ENCODE data around the gene CALCB.

CALCB gene

DNA sequence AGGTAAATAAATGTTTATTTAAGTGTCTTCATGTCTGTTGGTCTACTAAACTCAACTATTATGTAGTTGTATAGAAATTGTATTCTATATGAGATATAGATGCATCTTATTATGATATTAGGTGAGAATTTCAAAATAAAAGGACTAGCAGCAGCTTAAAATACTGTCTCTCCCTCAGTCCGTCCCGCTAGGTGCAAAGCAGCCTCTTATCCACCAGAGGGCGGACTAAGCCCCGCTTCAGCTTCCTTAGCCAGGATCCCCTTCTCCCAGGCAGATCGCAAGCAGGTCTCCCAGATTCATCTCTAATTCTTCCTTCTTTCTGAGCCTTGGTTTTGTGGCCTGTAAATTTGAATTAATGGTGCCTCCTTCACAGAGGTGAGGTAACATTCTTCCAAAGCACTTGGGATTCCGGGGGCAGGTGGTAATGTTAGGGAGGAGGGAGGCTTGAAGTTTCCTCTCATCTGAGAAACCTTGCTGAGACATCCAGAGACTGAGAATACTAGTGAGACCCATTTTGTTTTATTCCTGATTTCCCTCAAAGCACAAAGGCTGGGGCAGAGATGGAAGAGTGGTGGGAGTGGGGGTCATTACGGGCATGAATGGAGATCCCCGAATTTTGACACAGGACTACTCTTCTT, 27.8 kb downstream of the CALCB start:
- Histone ChIP-seq H3K4me2 (ENCODE audit: low read length) (no peak overlapping the region), H3K4ac (ENCODE audit: low read depth, low read length) (no peak overlapping the region), H3K36me3 (ENCODE audit: control insufficient read depth in 1 of 2, insufficient read depth in 2 of 2, low read length in 2 of 2) (no peaks in the 10 kb centered on the region), H2BK5ac (ENCODE audit: low read depth, low read length, poor library complexity) (no peak overlapping the region), H2BK12ac (ENCODE audit: low read length) (no peak overlapping the region), H4K8ac (ENCODE audit: low read depth, low read length) (no peak overlapping the region), H3K18ac (ENCODE audit: low read length) (no peak overlapping the region), H4K12ac (ENCODE audit: low read depth, low read length) (no peak overlapping the region), H3K9ac (ENCODE audit: low read length) (no peak overlapping the region), H3K23ac (ENCODE audit: low read length) (no peak overlapping the region), H3K27ac (ENCODE audit: low read depth, low read length) (no peak overlapping the region), H3K79me2 (ENCODE audit: control insufficient read depth, insufficient read depth, low read length, poor library complexity) (no peaks in the 10 kb centered on the region), H2AFZ (ENCODE audit: insufficient read depth, low read length, poor library complexity) (no peak overlapping the region), H3K14ac (ENCODE audit: low read length) (no peak overlapping the region), H3K4me3 (ENCODE audit: low read depth, low read length) (no peak overlapping the region), H3K27me3 (ENCODE audit: insufficient read depth, low read length) (no peaks in the 10 kb centered on the region), H2BK120ac (ENCODE audit: insufficient read depth, low read length, poor library complexity) (no peak overlapping the region), H4K91ac (ENCODE audit: low read depth, low read length) (no peak overlapping the region), H3K79me1 (ENCODE audit: low read length) (no peaks in the 10 kb centered on the region), H2AK5ac (ENCODE audit: low read length) (no peak overlapping the region), H3K9me3 (ENCODE audit: insufficient read depth, low read depth, low read length) (peaks cover under 1% of the 10 kb centered on the region), H3K4me1 (ENCODE audit: control insufficient read depth in 1 of 2, insufficient read depth in 2 of 2, low read length in 2 of 2) (no peaks in the 10 kb centered on the region)
- no CpG with 5 or more reads among the region's 8 CpGs for WGBS (ENCODE audit: extremely low coverage, insufficient coverage, insufficient read length)
- peak; percentile 51 to 83 for DNase-seq

DNA sequence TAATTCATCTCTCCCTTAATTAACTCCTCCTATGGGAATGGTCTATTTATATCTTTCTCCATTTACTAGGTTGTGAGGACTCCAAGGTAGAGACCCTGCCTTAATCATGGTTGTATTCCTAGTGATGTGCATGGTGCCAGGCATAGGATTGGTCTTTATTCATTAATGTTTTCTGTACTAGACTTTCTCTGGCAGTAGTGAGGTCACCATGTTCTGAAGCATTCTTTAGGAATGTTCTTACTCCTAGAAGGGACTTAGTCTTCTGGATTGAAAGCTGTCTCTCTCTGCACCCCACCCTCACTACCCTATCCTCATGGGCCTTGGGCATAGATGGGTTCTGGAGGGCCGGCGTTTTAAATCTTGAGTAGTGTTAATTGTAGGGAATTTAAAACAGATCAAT, 30.8 kb downstream of the CALCB start:
- Histone ChIP-seq H3K27ac (ENCODE audit: low read depth, low read length) (no peak overlapping the region), H2BK5ac (ENCODE audit: low read depth, low read length, poor library complexity) (no peak overlapping the region), H3K14ac (ENCODE audit: low read length) (no peak overlapping the region), H3K4ac (ENCODE audit: low read depth, low read length) (no peak overlapping the region), H3K4me1 (ENCODE audit: control insufficient read depth in 1 of 2, insufficient read depth in 2 of 2, low read length in 2 of 2) (no peaks in the 10 kb centered on the region), H4K12ac (ENCODE audit: low read depth, low read length) (no peak overlapping the region), H3K9me3 (ENCODE audit: insufficient read depth, low read depth, low read length) (no peaks in the 10 kb centered on the region), H4K8ac (ENCODE audit: low read depth, low read length) (no peak overlapping the region), H3K23ac (ENCODE audit: low read length) (no peak overlapping the region), H2AFZ (ENCODE audit: insufficient read depth, low read length, poor library complexity) (no peak overlapping the region), H3K9ac (ENCODE audit: low read length) (no peak overlapping the region), H2BK12ac (ENCODE audit: low read length) (no peak overlapping the region), H3K4me2 (ENCODE audit: low read length) (no peak overlapping the region), H2AK5ac (ENCODE audit: low read length) (no peak overlapping the region), H3K36me3 (ENCODE audit: control insufficient read depth in 1 of 2, insufficient read depth in 2 of 2, low read length in 2 of 2) (no peaks in the 10 kb centered on the region), H3K79me2 (ENCODE audit: control insufficient read depth, insufficient read depth, low read length, poor library complexity) (no peaks in the 10 kb centered on the region), H3K18ac (ENCODE audit: low read length) (no peak overlapping the region), H3K79me1 (ENCODE audit: low read length) (no peaks in the 10 kb centered on the region), H3K27me3 (ENCODE audit: insufficient read depth, low read length) (no peaks in the 10 kb centered on the region), H3K4me3 (ENCODE audit: low read depth, low read length) (no peak overlapping the region), H2BK120ac (ENCODE audit: insufficient read depth, low read length, poor library complexity) (no peak overlapping the region), H4K91ac (ENCODE audit: low read depth, low read length) (no peak overlapping the region)
- DNase-seq, result no peak
- no CpG with 5 or more reads among the region's 2 CpGs for whole genome bisulfite sequencing (ENCODE audit: extremely low coverage, insufficient coverage, insufficient read length)

DNA sequence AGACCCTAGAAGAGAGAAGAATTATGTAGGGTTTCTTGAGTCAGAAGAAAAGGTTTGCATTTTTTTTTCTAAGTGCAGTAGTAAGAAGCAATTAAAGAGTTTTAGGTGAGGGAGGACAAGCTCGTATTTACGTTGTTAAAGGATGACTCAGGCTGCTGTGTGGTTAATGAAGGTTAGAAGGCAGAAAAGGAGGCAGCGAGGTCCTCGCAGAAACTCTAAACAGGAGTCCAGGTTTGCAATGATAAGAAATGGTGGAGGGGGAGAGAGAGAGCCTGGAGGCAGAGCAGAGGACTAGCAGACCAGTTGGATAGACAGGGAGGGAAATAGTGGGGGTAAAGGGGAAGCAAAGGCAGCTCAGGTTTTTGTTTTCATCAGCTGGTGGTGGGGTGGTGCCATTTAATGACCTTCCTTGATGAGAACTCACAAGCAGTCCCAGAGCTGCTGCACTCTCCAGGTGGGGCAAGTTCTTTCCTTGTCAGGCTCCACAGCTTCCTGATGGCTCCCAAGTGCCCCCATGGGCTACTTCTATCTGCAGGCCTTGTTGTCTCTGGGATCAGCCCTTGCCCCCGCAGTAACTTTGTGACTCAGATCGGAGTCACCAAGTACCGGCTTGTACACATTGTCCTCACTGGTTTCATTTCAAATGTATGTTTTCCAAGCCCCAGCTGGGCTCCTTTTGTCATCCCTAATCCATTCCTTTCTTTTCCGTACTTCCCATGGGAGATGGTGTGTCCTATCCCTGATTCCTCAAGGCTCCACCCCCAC, 33.0 kb downstream of the CALCB start:
- no peak overlapping the region for H3K14ac ChIP-seq (ENCODE audit: low read length)
- no peak overlapping the region for H2BK12ac ChIP-seq (ENCODE audit: low read length)
- H3K18ac ChIP-seq (ENCODE audit: low read length), result no peak overlapping the region
- no peak overlapping the region for H3K23ac ChIP-seq (ENCODE audit: low read length)
- H3K79me2 ChIP-seq (ENCODE audit: control insufficient read depth, insufficient read depth, low read length, poor library complexity), result no peaks in the 10 kb centered on the region
- H3K79me1 ChIP-seq (ENCODE audit: low read length), result no peaks in the 10 kb centered on the region
- H4K91ac ChIP-seq (ENCODE audit: low read depth, low read length), result no peak overlapping the region
- no peaks in the 10 kb centered on the region for H3K4me1 ChIP-seq (ENCODE audit: control insufficient read depth in 1 of 2, insufficient read depth in 2 of 2, low read length in 2 of 2)
- H3K36me3 ChIP-seq (ENCODE audit: control insufficient read depth in 1 of 2, insufficient read depth in 2 of 2, low read length in 2 of 2), result no peaks in the 10 kb centered on the region
- H3K9me3 ChIP-seq (ENCODE audit: insufficient read depth, low read depth, low read length), result no peaks in the 10 kb centered on the region
- H3K4me2 ChIP-seq (ENCODE audit: low read length), result no peak overlapping the region
- H2AFZ ChIP-seq (ENCODE audit: insufficient read depth, low read length, poor library complexity), result no peak overlapping the region
- H3K4ac ChIP-seq (ENCODE audit: low read depth, low read length), result no peak overlapping the region
- H2BK120ac ChIP-seq (ENCODE audit: insufficient read depth, low read length, poor library complexity), result no peak overlapping the region
- no CpG with 5 or more reads among the region's 8 CpGs for WGBS (ENCODE audit: extremely low coverage, insufficient coverage, insufficient read length)
- H3K27ac ChIP-seq (ENCODE audit: low read depth, low read length), result no peak overlapping the region
- H4K8ac ChIP-seq (ENCODE audit: low read depth, low read length), result no peak overlapping the region
- no peaks in the 10 kb centered on the region for H3K27me3 ChIP-seq (ENCODE audit: insufficient read depth, low read length)
- H2AK5ac ChIP-seq (ENCODE audit: low read length), result no peak overlapping the region
- no peak overlapping the region for H4K12ac ChIP-seq (ENCODE audit: low read depth, low read length)
- H3K4me3 ChIP-seq (ENCODE audit: low read depth, low read length), result no peak overlapping the region
- H3K9ac ChIP-seq (ENCODE audit: low read length), result no peak overlapping the region
- DNase-seq, result peak in 1 of 2 donors; percentile 49
- H2BK5ac ChIP-seq (ENCODE audit: low read depth, low read length, poor library complexity), result no peak overlapping the region

DNA sequence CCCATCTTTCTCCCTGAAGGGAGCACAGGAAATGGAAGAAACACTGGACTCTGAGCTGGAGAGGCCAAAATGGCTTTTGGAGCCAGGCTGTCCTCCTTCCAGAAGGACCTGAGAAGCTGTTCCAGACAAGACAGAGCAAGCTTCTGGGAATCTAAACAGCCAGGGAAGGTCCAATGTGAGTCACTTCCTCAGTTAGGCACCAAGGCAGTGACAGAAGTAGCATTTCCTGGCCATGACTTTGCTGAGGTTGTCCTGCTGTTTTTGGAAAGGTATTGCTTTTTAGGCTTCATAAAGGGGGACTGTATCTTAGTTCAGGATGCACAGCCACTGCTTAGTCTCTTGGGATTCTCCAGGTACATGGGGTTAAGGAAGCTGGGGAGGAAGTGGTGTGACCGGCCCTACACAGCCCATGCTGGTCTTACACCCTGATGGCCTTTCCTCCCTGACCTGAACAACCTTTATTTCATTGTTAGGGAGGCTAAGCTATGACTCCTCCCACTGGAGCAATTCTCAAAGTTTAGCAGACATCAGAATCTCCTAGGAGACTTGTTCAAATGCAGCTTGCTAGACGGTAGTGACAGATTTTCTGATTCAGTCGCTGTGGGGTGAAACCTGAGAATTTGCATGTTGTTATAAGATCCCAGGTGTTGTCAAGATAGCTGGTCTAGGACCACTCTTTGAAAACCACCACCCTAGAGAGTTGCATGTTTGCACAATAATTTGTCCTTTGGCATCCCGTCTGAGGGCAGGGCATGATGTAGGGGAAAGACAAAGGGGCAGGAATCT, 34.5 kb downstream of the CALCB start:
- Histone ChIP-seq H3K4ac (ENCODE audit: low read depth, low read length) (no peak overlapping the region), H2BK5ac (ENCODE audit: low read depth, low read length, poor library complexity) (no peak overlapping the region), H3K79me2 (ENCODE audit: control insufficient read depth, insufficient read depth, low read length, poor library complexity) (no peaks in the 10 kb centered on the region), H4K12ac (ENCODE audit: low read depth, low read length) (no peak overlapping the region), H2AK5ac (ENCODE audit: low read length) (no peak overlapping the region), H3K23ac (ENCODE audit: low read length) (no peak overlapping the region), H3K27me3 (ENCODE audit: insufficient read depth, low read length) (no peaks in the 10 kb centered on the region), H3K36me3 (ENCODE audit: control insufficient read depth in 1 of 2, insufficient read depth in 2 of 2, low read length in 2 of 2) (no peaks in the 10 kb centered on the region), H2AFZ (ENCODE audit: insufficient read depth, low read length, poor library complexity) (no peak overlapping the region), H3K9ac (ENCODE audit: low read length) (no peak overlapping the region), H3K9me3 (ENCODE audit: insufficient read depth, low read depth, low read length) (no peaks in the 10 kb centered on the region), H3K4me2 (ENCODE audit: low read length) (no peak overlapping the region), H3K79me1 (ENCODE audit: low read length) (no peaks in the 10 kb centered on the region), H2BK120ac (ENCODE audit: insufficient read depth, low read length, poor library complexity) (no peak overlapping the region), H4K91ac (ENCODE audit: low read depth, low read length) (no peak overlapping the region), H2BK12ac (ENCODE audit: low read length) (no peak overlapping the region), H3K14ac (ENCODE audit: low read length) (no peak overlapping the region), H3K27ac (ENCODE audit: low read depth, low read length) (no peak overlapping the region), H3K4me1 (ENCODE audit: control insufficient read depth in 1 of 2, insufficient read depth in 2 of 2, low read length in 2 of 2) (no peaks in the 10 kb centered on the region), H3K18ac (ENCODE audit: low read length) (no peak overlapping the region), H4K8ac (ENCODE audit: low read depth, low read length) (no peak overlapping the region), H3K4me3 (ENCODE audit: low read depth, low read length) (no peak overlapping the region)
- no CpG with 5 or more reads among the region's 4 CpGs for WGBS (ENCODE audit: extremely low coverage, insufficient coverage, insufficient read length)
- no peak for DNase-seq
